HG02678 (cell line): Measurements from ENCODE around the gene ACVR2B.

Experiments
- ATAC-seq: cut with Tn5 transposase; IDR thresholded peaks from one replicate; pipeline ENCODE4 v1.9.1; 2021; ENCODE audit warnings: mild to moderate bottlenecking, moderate library complexity; ENCODE audit not compliant: unreplicated experiment

The ACVR2B gene

DNA sequence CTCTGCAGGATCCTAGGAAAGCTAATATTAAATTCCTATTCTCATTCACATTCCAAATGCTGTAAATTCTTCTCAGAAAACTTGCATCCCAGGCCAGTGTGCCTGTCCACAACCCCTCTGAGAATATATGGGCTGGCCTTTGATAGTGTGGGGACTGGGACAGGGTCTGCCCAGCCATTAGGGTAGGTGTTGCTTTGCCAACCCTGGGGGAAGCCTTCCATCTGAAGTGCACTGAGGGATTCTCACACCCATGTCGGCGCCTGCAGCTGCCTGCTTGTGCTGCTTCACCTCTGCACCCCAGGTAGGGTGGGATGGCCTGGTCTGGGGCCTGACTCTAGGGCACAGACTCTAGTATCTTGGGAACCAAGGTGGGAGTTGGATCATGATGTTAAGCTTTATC, 27.2 kb downstream of the ACVR2B start:
- no peak for ATAC-seq

DNA sequence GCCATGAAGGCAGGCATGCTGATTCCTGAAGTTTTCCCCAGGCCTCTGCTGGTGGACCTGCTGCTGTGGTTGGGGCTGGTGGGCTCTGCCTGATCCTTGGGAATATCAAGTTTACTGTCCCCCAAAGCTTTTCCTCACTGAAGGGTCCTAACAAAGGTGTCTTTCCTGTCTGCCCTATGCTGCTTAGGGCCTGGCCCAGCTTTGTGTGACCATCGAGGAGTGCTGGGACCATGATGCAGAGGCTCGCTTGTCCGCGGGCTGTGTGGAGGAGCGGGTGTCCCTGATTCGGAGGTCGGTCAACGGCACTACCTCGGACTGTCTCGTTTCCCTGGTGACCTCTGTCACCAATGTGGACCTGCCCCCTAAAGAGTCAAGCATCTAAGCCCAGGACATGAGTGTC, 29.3 kb downstream of the ACVR2B start:
- no peak for ATAC-seq

DNA sequence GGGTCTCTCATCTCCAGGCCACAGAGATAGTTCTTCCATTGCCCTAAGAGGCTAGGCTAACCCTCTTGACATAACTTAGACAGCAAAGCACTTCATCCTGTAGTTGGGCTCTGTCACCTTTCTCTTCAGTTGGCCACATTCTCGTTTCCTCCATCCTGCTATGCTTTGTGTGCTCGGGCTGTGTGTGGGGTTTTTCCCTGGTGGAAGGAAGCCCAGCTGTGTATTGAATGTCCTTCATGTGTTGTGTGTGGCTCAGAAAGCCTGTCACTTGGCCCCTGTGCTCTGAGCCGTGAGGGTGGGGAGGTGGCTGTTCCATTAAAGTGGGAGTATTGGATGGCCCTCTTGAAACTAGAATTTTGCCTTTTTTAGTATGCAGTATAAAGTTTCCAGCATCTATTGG, 33.6 kb downstream of the ACVR2B start:
- peak; percentile 97 for ATAC-seq

DNA sequence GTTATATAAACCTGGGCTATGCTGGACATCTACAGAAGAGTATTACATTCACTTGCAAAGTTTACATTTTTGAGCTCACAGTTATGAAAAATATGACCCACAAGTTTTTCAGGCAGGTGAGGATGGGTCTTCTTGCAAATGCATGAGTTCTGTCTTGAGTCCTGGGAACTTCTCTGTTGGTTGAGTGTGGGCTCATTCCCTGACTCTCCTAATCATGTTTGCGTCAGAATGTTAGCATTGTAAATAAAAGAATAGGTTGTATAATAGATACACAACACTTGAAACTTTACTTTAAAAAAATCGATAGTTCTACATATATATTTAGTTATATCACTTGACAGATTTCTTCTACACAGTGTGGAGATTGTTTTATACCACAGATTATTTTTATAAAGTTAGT, 35.3 kb downstream of the ACVR2B start:
- no peak for ATAC-seq

DNA sequence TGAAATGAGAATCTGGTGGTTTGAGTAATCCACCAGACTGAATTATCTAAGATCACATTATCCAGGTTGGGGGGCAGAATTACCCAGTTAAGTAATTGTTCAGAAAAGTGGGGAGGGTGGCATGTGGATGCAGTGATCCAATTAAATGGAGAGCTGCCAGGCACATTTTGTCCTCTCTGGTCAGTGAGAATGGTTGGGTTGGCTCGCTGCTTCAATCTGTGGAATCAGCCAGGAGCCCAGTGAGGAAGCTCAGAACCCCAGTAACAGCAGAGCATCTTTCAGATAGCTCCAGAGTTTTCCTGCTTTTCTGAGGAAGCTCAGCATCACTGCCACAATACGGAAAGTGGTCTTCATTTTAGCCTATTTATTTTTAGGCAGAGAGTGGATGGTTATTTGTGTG, 36.1 kb downstream of the ACVR2B start:
- ATAC-seq: no peak

DNA sequence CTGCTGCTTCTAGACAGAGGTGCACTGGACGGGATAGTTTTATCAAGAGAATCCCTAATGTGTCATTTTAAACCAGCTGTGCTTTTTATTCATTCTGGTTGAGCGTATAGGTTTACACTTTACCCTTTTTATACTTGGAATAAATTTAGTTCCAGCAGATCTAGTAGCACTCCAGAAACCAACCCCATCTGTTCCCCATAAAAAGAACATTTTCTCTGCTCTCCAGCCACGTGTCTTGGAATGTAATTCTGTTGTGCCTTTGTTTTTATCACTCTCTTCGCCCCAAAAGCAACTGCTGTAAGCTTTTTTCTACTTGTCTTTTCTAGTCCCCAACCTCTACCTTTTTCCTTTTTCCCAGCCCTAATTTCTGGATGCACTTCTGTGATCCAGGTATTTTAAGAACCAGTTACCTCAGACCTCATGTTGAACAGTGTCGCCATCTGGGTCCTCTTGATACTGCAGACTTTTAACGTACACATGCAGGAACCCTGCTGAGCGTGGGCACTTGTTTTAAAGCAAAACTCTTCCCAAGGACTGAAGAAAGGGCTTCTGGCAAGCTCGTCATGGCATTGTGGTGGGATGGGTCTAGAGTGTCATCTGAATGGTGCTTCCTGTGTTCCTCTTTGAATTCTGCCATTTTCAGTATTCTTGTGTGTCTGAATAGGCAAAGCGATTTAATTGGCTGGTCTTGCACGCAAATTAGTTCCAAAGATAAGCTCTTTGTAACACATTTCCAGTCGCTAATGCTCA, 36.8 kb downstream of the ACVR2B start:
- ATAC-seq: no peak

DNA sequence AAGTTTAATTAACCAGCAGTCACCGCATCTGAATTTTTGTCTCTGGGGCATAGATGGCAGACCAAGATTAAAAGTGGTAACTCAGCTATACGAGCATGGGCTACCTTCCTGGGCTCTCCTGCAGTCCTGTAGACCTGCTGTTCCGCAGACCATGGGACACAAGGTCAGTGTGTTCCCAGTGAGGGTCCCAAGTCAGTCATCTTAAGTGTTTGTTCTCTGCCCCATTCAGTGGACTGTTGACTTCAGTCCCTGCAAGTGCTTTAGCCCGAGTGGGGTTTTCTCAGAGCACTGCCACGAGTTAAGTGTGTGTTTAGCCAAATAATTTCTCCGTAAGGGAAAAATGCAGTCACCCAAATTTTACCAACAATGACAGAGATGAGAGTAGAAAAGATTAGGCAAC, 37.5 kb downstream of the ACVR2B start:
- no peak for ATAC-seq

DNA sequence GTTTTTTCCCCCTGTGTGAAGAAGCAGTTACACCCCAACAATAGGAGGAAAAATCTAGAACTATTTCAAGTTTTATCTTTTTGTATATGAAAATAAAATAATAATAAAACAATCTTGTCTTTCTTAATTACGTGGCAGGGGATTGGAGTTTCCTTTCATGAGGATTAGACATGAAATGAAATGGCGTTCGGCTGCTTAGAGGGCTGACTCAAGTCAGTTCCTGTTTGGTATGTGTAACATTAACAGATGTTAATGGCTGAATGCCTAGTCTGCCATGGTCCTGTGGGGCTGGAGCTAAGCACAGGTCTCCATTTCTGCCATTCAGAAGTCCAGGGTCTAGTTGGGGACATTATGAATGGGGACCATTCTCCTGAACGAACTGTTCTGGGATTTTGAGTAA, 39.3 kb downstream of the ACVR2B start:
- no peak for ATAC-seq

DNA sequence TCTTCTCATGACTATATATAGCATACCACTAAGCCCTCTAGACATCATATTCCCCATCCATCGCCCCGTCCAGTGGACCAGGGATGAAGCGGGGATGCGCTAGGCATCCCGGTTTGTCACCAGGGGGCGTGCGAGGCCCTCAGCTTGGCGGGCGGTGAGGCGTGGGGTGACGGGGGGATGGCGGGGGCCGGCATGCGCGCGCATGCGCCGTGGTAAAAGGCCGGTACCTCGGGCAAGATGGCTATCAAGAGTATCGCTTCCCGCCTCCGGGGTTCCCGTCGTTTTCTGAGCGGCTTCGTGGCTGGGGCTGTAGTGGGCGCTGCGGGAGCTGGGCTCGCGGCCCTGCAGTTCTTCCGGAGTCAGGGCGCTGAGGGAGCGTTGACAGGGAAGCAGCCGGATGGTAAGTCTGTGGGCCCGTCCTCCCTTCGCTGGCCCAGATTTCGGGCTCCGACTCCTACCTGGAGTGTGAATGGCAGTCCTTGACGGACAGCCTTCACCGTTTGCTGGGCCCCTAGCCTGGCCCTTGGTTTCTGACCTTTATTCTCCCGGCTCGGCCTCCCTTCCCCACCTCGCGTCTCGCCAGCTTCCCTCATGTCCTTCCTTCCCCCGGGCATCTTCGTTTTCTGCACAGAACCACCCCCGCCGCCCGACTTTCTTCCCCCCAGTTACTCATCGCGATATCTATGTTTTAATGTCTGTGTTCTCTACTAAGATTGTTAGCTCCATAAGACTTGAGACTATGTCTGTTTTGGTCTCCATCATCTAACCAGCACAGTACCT, 42.6 kb downstream of the ACVR2B start, which contains the start of gene EXOG:
Gene EXOG (plus strand): TSS at position 210 of the 780 bp plus-strand sequence. CDS start 28 bp downstream, at position 238.
- ATAC-seq: peak; percentile 89

DNA sequence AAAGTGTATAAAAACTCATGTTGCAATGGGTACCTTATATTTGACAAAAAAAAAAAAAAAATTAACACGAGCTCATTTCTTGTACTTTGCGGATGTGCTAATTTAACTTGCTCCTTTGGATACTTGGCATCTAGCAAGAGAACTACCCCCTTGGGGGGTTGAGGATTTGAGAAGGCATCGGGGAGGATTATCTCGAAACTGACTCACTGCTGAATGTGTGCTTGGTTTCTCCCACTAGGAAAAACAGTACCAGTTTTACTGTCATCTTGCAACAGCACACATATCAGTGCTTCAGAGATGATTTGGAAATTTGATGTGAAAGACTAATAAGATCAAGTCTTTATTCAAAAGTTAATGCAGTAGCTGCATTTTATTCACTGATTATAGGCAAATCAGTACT, 43.3 kb downstream of the ACVR2B start:
- ATAC-seq: no peak

DNA sequence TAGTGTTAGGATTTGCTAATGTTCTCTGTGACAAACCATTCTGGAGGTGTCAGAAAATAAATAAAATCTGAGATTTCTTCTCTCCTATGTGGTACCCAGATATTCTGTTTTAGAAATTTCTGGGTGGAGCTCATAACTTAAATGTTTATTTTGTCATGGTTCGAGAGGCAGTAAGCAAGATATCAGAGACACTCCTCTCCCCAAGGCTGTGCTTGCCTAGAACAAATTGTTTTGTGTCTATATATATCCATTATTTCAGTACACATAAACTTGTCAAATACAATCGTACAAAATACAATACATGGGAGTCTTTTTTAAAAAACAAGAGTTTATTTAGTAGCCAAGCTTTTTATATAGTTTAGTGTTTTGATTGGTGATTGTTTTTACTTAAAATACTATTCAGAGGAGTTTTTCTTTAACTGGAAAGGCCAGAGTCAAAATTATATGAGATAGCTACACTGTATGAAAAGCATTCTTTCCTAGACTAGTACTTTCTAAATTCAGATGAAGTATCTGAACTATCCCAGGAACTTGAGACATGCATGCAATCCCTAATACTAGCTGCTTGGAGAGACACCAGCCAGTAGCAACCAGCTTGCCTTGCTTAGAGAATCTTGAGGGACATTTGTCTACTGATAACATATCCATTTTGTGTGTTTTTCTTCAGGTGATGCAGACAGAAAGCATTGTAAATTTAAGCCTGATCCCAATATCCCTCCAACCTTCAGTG, 47.2 kb downstream of the ACVR2B start:
- no peak for ATAC-seq

DNA sequence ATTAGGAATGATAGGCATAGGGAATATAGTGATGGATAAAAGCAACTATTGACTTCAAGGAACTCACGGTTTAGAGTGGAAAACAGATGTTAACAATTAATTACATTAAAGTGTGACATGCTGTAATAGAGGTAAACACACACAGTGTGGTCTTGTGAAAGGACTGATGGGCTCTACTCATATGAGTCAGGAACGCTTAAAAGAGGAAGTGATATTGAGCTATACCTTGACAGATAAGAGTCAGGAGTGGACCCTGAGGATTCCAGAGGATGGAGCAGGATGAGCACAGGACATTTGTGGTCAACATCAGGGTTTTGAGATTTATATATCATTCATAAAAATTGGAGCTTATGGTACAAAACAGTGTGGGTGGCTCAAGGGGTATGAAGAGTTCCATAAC, 53.4 kb downstream of the ACVR2B start:
- peak; percentile 99 for ATAC-seq

DNA sequence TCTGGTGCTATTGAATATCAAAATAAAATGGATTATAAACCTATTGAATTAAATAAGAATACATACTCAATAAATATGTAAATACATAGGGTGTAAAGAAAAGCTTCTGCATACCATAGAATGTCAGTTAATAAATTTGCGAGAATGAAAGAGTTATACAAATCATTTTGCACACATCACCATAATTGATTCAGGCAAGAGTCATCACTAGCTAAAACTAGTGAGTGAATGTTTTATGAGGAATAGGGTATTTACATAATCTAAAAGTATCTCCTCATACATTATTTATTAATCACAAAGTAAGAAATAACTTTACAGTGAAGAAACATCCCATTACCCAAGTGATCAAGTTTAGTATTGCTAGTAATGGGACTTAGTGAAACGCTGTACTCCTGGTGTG, 56.0 kb downstream of the ACVR2B start:
- ATAC-seq: no peak

DNA sequence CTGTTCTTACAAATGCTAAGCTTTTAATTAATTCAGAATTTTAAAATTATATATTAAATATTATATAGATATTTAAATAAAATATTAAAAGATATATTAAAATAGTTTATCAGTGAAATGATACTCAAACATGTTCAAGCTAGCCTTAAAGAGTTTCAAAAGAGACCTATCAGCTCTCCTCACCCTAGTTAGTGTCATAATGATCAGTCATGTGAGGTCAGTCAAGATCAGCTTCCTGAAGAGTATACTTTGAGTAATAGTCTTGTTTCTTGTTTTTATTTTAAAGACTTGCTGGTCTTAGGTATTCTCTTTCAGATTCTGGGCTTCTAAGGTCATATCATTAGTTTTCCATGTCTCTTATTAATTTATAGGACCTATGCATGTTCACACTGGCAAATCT, 56.9 kb downstream of the ACVR2B start:
- no peak for ATAC-seq

DNA sequence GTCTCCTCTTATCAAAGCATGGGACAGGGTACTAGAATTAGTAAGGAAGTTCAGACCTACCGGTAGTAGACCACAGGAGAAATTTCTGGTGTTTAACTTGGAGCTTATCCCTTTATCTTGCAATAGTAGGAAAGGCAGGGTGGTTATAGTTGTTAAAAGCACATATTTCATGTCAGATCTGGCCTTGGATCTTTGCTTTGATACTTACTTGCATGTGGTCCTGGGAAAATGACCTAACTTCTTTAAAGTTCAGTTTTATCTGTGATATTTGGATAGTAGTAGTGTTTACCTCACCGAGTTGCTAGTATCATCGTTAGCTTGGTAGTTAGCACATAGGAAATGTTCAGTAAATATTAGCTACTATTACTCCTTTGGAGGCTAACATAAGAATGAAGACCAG, 57.9 kb downstream of the ACVR2B start:
- no peak for ATAC-seq

DNA sequence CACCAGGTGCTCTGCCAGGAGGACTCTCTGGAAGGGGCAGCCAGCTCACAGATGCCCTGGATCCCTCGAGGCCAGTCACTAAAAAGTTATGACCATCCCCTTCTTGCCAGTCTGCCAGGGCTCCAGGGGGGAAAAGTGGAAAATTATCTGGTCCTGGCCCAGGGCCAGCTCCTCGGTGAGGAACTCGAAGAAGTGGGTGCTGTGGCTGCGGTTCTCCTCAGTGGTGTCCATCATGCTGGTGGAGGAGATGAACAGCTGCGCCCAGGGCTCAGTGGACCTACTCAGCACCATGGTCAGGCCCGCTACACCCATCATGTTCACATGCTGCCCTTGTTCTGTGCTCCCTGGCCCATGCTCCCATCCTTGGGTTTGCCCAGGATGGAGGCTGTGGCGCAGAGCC, 61.7 kb downstream of the ACVR2B start:
- ATAC-seq: no peak

DNA sequence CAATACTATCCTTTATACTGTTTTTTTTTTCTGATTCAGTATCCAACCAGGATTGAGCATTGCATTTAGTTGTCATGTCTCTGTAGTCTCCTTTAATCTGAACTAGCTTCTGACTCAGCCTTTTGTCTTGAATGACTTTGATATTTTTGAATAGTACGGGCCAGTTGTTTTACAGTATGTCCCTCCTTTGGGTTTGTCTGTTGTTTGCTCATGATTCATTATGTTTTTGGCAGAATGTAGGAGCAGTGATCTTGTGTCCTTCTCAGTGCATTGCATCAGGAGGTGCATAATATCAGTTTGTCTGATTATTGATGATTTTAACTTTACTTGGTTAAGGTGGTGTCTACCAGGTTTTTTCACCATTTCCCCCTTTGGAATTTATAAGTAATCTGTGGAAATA, 63.0 kb downstream of the ACVR2B start:
- no peak for ATAC-seq

DNA sequence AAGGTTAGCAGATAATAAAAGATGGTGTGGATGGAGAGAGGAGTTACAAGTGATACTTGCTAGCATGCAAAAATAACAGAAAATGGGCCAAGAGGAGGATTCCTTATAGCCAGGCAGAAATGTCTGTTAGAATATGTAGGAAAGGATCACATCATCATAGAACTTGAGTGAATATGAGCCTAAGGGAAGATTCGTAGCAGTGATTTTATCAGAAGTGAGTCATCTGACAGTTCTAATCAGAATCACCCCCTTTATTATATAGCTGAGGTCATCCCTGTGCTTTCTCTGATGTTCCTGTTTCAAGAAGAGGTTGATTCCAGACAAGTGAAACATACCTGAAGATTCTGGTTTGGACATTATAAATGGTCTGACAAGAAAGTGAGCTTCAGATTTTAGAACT, 65.3 kb downstream of the ACVR2B start:
- no peak for ATAC-seq

DNA sequence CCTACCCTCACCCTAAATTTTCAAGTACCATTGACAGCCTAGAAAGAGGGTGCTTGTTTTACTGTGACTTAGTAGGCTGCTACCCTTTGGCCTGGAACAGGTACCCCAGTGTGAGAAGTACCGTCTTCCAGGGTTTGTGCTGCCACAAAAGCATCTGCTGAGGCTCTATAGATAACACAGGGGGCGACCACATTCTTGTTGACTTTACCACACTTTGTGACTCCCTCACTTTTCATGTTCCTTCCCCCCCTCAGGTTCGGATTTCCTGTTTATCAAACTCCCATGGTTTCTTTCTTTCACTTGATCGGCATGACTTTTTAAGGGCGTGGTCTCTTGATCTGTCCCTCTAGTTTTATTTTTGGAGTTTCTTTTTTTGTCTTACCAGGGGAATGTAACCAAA, 66.0 kb downstream of the ACVR2B start:
- no peak for ATAC-seq

DNA sequence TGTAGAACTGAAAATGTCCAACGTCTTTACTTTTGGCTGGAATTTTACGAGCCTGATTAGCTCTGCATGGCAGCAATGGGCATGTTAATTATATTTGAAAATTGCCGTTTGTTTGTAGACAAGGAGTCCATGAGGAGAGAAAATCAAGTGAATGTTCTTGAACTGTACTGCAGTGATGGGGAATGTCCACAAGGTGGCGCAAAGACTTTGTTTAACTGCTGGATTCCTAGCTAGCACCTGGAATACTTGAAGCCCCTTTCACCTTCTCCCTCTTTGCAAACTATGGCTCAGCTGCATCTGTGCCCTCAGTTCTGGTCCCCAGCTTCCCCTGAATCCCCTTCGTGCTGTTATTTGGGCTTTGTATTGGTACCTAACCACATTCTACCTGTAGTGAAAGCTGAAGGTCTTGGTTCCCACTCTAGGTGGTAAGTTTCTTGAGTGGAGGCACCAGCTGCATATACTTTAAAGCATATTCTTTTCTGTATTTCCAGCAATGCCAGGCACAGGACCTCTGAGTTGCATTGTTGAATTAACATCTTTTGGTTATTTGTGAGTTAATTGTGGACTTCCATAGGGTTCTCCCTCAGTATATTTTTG, 67.8 kb downstream of the ACVR2B start:
- no peak for ATAC-seq

DNA sequence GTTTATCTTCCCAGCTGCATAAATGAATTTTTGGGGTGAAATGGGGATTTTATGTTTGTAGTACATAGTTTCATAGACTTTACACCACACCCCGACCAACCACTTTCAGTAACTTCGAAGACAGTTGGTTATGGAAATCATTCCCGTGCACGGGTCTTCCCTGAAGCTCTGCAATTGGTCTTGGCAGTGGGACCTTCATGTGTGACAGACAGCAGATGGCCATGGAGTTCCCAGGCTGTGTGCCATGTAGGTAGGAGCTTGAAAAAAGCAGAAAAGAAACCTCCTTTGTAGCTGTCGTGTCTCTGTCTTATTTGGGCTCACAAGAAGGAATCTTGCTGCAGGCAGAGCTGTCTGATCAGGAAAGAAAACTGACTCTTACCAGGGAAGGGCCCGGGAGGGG, 68.3 kb downstream of the ACVR2B start:
- no peak for ATAC-seq
